ENCODE measurements around the gene PIP5KL1.
A peak's percentile ranks its signal among the peaks of the same experiment; 100 is the strongest.

The PIP5KL1 gene, protein sequence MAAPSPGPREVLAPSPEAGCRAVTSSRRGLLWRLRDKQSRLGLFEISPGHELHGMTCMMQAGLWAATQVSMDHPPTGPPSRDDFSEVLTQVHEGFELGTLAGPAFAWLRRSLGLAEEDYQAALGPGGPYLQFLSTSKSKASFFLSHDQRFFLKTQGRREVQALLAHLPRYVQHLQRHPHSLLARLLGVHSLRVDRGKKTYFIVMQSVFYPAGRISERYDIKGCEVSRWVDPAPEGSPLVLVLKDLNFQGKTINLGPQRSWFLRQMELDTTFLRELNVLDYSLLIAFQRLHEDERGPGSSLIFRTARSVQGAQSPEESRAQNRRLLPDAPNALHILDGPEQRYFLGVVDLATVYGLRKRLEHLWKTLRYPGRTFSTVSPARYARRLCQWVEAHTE

DNA sequence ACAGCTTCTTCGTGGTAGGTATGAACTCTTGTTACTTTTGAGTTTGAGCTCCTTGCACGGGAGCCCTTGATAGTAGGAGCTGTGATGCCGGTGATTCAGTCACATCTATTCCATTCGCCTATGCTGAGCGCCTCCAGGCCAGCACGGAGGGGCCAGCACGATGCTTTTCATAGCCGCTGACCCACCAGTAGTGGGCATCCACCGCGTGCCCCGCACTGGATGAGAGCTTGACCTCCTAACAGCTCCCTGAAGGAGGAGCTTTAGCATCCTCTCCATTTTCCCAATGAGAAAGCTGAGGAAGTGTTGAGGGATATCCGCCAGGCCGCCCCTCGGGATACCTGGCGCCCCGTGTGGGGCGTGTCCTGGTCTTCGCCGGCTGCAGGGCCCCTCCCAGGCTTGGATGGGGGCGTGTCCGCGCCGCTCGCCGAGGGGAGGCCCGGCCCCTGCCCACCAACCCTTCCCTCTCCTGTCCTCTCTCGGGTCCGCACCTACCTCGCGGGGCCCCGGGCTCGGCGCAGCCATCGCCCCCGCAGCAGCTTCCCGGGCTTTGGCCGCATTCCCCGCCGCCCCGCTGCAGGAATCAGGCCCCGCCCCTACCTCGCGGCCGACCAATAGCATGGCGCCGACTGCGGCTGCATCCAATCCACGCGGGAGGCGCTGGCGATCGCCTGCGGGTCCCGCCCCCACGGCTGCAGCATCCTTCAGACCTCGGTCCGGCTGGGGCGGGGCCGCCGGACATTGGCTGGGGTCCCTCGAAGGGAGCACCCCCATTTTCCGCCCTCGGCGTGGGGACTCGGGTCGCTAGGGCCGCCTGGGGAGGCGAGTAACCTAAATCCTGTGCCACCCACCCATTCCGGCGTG lies at the start of gene PIP5KL1:
PIP5KL1 (minus strand) TSS at position 547 of the 861 bp plus-strand sequence; CDS start at position 522, 25 bp downstream.
- DNase-seq = peak; percentile 66

DNA sequence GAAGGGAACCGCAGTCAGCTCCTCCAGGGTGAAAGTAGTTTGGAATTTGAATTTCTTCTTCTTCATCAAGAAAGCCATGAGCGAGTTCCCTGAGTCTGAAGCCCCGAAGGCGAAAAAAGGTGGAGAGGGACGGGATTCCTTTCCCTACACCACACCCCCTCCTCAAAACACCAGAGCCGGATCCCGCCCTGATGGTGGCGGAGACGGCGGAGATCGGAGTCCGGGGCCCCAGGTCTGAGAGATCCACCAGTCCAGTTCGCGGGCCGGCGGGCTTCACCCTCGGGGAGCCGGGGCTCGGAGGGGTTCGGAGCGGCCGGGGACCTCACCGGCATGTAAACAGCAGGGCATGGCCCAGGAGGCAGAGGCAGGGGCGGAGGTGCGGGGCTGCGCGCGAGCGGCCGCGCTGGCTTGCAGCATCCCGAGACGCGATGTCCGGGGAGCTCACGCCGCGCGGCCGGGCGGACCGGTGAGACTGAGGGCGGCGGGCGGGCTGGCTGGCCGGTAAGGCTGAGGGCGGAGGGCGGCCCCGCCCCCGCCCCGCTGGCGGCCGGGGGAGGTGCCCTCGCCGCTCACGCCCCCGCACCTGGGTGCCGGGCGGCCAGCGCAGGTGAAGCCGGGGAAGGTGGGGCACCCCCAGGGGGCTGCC lies 49.6 kb upstream of the PIP5KL1 start:
- no peak for DNase-seq

DNA sequence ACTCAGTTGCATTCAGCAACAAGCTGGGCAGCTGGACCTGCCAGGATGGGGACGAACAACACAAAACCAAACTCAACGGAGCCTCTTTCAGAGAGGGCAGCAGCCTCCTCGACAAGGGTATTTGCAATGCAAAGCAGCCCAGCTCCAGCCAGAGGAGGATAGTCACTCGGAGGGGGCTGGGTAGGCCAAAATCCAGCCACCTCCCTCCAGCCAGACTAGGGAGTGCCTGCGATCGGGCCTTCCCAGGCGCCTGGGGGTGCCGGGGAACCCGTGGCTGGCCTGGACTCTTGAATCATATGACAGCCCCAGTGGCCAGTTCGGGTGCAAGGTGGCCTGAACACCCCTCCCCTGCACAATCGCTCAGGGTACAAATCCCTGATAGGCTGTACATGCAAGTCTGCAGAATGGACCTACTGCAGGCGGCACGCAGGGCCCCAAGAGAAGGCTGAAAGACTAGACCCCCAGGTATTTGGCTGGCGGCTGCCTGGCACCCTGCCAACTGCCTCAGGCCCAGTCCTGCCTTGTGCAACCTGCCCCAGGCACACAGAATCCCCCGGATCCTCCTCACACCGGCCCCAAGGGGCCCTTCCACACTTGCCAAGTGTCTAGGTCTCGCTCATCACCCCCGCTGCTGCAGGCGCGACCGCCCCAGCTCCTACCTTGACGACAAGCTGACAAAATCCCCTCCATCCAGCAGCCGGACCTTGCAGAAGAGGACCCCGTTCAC lies 48.9 kb upstream of the PIP5KL1 start:
- DNase-seq = no peak

DNA sequence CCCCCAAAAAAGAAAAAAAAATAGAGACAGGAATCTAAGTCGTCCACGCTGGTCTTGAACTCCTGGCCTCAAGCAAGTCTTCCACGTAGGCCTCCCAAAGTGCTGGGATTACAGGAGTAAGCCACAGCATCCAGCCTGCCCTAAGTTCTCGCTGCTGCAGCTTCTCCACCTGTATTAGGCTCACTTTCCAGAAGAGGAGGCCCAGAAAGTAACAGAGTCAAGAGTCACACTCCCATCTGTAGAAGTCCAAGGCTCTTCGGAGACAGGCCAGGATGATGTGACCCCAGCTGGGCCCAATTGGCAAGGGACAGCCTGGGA lies 48.4 kb upstream of the PIP5KL1 start:
- no peak for DNase-seq

DNA sequence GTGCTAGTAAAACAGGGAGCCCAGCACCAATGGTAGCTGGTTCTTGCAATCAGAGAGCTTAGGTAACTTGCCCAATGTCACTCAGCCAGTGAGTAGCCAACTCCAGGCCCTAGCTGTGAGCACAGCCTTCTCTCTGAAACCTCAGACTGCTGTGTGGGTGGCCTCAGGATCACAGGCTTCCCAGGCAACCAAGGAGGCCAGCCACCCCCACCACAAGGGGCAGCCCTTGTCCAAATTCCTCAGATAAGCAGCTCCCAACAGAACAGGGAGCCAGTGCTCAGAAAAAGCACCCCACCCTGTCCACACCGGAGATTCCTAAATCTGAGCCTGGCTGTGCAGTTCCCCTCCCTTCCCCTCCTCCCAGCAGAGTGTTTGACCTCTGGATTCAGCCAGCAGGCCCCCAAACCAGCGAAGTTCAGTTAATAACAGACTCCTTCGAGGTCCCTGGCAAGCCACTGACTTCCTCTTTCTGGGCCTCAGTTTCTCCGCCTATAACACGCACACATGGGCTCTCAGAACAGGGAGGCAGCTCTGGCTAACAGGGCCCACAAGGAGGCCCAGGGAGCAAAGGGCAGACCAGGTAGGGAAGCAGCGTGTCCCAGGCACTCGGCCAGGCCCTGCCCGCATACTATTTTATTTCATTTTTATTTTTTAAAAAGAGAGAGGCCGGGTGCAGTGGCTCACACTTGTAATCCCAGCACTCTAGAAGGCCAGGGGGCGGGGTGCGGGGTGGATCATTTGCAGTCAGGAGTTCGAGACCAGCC lies 47.5 kb upstream of the PIP5KL1 start:
- peak; percentile 26 for DNase-seq

DNA sequence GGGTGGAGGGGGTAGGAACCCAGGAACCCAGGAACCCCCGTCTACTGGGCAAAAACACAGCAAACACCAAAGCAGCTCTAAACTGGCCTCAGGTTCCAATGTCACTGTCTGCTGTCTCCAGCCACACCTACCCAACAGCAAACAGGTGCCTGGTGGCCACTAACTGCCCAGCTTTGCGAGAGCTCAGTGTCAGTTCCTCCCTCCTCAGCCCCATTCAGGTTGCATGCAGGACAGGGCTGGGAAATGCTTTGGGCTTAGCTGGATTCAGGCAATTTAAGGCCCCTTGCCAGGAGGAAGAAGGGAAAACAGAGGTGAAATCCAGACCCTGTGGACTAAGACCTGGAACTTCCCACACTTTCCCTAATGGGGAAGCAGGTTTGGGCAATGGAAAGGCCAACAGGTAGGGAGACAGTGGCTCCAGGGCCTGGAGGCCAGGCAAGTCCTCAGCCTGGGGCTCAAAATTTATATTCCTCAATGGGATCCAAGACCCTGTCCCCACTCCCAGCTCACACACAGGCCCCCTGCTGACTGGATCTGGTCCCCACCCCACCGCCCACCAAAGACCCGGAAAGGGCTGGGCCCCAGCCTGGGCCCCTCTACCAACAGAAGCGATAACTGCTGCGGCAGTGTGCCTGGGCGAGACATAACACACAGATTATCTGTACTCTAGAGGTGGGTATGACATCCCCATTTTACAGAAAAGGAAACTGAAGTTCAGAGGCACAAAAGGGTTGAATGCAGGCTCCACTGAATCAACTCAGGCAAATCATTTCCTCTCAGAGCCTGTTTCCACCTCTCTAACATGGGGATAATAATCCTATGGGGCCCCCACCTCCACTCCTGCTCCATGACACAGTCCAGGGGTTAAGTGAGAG lies 46.7 kb upstream of the PIP5KL1 start:
- no peak for DNase-seq

DNA sequence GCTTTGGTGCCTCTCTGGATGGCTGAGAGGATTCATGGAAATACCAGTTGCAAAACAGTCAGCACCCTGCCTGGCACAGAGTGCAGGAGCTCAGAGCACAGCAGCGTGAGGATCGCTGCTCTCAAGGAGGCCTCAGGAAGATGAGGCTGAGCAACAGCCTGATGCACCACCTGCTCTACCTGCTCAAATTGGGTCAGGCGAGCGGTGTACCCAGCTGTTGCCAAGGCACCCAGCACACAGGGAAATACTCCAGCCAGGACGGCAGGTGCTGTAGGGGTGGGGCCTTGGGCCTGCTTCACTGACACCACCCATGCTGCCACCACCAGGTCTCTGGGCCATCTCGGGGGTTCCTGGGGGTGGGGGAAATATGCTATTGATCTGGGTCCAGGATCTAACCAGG lies 45.9 kb upstream of the PIP5KL1 start:
- DNase-seq = peak; percentile 84

DNA sequence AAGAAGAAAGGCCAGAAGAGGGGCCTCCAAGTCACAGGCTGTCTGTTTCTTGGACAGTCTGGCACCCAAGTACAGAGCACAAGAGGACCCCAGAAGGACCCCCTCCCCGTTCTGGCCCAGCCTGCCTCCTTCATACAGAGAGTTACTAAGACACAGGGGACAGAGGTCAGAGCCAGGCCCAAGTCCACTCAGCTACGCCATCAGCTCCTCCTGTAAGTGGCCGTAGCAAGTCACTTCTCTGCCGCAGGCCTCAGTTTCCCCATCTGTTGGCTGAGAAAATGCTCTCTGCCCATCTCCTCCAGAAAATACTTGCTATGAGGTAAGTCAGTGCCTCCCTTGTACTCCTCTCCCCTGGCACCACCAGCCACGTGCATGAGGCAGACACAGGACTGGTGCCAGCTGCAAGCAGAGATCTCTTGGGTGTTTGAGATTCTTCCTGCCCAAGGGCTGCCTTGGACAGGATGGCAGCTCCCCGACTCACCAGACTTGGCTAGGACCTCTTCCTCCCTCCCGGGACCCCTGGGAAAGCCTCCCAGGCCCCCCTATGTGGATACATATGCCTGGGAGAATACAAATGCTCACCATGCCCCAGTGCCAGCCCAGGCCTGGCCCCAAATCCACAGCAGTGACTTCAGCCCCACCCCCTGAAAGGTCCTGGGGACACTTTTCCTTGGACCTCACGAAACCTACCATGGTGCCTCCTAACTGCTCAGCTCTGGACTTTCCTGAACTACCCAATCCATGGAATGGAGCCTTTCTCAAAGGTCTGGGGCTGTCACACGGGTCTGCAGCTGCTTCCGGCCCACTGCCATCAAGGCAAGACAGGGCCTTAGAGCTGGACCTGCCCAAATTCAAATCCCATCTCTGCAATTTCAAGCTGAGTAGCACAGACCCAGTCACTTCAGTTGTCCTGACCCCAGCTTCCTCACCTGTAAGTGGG lies 45.1 kb upstream of the PIP5KL1 start:
- DNase-seq = no peak

DNA sequence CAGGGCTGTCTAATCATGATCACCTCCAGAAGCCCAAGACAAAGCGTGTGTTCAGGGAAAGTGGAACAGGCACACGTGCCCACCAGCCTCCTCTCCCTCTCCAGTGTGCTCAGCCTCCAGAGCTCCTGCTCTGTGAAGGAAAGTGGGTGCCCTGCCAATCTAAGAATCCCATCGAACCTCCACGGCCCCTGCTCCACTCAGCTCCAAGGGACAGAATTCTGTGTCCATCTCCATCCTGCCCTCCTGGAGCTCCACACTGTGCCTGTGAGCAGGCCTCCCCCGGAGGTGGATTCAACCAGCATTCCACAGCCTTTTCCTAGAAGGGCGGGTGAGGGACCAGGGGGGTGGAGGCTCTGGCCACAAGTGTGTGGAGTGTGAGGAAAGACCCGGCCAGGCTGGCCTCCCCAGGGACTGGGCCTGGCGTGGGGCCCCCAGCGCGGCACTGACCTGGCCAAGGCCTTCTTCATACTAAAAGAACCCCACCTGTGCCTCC lies 44.2 kb upstream of the PIP5KL1 start:
- DNase-seq = no peak

DNA sequence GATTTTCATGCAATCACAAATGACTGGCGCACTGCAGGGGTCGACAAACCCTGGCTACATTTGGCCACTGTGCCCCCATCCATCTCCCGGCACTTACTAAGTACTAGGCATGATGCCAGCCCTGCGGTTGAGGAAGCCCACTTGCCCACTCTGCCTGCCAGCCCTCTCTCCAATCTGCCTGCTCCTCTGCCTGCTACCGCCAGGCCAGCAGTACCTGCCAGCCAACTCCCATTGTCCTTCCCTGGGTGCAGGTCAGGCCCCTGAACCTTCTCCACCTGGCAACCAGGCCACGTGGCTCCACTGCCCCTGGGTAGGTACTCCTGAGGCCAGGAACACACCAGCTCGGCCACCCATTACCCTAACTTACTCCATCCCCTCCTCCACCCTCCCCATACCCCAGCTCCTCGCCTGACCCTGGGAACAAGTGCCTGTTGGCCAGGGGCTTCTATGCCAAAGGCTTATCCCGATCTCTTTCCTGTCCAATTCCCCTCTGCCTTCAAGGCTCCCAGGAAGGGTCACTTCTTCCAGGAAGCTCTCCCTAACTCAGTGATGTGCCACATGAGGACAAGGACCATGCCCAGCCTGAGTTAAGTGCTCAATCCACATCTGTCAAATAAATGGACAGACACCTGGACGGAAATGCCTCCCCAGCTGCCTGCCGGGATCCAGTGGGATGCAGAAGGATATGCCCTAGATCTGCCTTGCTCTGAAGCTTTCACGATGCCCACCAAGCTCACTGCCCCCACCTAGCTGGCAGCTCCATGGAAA lies 43.6 kb upstream of the PIP5KL1 start:
- no peak for DNase-seq

DNA sequence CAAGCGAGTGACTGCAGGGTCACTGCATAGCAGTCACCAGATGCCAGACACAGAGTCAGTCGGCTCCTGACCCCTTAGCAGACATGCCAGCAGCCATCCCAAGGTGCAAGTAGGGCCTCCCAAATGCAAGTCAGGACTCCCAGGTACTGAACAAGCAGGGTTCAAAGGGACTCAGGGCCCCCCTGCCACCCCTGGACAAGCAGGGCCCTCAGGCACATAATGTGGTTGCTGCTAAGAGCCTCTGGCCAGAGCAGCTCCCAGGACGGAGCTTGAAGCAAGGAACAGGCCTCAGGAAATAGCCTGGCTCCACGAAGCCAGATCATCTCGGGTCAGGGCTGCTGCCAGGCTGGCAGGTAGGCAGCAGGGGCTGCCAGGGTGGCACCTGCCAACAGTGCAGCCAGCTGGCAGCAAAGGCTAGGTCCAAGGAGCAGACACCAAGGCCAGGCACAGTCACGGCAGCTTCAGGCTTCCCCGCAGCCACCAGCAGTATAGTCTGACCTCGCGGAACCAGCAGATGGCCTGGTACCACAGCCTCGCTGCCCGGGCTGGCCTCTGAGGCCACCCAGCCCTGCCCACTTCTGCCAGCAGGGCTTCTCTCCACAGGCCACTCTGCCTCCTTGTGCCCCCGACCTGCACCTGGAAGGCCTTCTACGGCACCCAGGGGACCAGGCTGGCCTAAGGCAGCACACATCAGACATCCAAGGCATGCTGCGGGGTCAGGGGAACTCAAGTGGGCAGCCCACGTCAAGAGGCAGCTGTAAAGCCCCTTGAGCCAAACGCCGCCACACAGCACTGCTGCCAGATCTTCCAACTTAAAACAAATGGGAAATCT lies 42.8 kb upstream of the PIP5KL1 start:
- peak; percentile 86 for DNase-seq

DNA sequence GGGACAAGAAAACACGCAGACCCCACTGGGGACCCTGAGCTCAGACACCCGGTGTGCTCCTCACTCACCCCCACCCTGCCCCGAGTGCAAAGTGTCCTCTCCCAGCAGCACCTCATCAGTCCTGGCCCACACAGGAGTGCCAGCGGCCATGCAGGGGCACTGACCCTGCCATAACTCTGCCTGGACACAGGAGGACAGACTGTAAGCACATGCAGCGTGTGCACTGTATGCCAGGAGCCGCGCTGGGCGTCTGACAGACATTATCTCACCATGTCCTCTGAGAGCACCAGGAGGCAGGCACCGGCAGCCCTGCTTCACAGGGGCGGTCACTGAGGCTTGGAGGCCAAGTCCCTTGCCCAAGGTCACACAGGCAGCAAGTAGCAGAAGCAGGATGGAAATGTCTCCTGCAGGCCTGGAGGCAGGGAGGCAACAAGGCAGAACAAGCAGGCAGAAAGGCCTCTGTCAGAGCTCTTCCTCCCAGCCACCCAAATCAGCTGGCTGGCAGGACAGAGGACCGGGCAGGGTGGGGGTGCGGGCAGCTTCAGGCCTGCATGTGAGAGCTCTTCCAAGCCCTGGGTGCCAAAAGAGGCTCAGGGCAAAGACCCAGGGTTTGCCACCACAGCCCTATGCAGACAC lies 41.8 kb upstream of the PIP5KL1 start:
- no peak for DNase-seq

DNA sequence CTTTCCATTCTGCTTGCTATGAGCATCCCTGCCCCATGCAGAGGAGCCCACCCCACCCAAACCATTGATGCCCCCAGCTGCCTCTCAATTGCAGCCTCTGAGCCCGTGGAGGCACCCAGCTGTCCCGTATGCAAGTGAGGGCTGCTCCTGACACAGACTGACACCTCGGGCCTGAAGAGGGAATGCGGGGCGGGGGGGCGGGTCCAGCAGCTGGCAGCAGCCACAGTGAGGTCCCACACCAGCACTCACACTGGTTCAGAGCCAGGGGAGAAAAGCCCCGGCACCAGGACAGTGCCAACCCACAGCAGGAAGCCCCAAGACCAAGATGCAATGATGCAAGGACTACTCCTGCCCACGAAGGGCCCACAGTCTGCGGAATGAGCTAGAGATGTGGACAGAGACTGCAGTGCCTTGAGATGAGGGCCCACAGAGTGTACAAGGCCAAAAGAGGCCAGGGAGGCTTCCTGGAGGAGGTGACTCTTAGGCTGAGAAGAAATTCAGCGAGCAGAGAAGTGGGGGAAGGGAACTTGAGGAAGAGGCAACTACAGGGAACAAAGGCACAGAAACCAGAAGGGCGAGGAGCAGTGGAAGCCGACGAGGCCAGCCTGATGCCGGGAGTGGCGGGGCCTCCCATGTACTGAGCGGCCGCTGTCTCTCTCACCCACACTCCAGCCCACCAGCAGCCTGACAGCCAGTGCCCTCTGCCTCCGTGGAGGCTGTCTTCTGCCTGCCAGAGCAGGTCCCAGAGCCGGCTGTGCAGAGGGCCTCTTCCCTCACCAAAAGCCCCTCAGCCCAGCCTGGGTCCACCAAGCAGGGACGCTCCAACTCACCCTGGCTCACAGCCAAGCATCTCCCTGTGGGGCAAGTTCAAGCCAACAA lies 41.0 kb upstream of the PIP5KL1 start:
- no peak for DNase-seq

DNA sequence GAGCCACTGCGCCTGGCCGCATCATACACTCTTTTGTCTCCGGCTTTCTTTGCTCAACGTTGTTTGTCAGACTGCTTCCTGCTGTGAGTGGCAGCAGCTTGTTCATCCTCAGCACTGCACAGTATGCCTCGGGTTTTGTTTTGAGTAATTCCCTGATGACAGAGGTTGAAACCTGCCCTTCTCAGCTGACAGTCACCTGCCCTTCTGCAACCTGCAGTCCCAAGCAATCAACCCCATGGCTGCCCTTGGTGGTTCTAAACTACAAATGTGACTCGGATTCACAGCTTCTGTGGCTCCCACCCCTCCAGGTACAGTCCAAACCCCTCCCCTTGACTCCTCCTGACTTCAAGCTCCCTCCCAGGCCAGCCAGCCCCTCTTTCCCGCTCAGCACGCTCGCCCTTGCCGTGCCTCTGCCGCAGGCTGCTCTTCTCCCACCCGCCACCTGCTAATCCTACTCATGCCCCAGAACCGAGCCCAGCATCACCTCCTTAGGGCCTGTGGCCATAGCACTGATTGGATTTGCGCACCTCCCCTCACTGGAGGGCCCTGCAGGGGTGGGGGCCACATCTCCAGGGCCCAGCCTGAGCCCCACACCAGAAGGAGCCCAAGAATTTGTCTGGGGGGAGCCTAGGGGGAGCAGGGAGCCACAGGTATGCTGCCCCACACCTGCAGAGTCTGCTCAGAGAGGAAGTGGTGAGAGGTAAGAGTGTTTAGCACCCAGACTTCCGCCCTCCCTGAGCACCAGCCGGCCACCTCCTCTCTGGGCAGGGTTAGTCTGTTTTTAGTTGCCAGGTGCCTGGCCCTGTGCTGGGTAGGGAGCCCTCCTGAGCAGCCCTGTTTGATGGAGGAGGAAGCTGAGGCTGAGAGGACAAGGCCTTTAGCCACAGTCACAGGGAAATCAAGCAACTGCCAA lies 40.1 kb upstream of the PIP5KL1 start:
- DNase-seq = peak; percentile 73

DNA sequence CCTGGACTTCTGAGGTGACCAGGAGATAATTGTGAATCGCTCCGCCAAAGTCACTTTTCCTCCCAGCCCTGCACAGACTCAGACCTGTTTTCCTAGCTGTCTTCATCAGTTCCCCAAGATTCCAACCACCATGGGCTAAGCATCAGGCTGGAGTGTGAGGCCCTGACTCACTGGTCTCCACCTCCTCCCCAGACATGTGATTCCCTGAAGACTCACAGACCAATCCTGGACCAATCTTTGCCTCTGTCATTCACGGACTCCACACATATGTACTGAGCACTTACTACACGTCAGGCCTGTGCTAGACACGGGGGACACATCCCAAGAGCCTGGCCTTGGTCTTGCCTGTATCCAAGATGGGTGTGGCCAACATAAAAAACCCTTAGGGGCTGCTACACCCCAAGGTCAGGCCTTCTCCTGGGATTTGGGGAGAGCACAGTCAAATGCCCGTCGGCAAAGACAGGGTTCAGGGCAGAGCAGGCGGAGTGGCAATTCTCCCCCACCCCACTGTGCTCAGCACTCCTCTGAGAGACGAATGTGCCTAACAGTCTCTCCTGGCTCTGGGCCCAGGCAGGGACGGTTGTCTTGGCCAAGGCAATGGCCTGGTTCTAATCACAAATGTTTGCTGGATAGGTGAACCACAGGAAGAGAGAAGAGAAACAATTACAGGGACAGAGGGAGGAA lies 38.3 kb upstream of the PIP5KL1 start:
- peak; percentile 15 for DNase-seq

All from DMS79 (cell line).